Hepatocyte (in vitro differentiated cells): ENCODE data around the gene TMEM218. TPM values are rescaled to one million over a fixed set of nuclear protein-coding genes. Genes with fewer than 3 reads are reported as not detected.

Experiments used
- DNase-seq: peaks from one replicate; pipeline ENCODE4 v3.0.0-alpha.2; 2016; ENCODE audit warnings: low spot score
- H2AFZ ChIP-seq: fragments of 200-600 bp; sonication (generic); 2 replicates; pipeline ENCODE4 v1.6.0; 2016; ENCODE audit warnings: antibody characterized with exemption, mild to moderate bottlenecking
- H3K27ac ChIP-seq: fragments of 200-600 bp; sonication (generic); 2 replicates; pipeline ENCODE4 v1.5.1; 2016; ENCODE audit warnings: mild to moderate bottlenecking
- H3K27me3 ChIP-seq: fragments of 200-600 bp; sonication (generic); 2 replicates; pipeline ENCODE4 v1.6.1; 2016
- H3K36me3 ChIP-seq: fragments of 200-600 bp; sonication (generic); replicated peaks from 2 replicates; pipeline ENCODE4 v1.5.1; 2016; ENCODE audit warnings: low read depth; ENCODE audit not compliant: insufficient read depth
- H3K4me1 ChIP-seq: fragments of 200-600 bp; sonication (generic); 2 replicates; pipeline ENCODE4 v1.5.1; 2016; ENCODE audit warnings: mild to moderate bottlenecking, moderate library complexity; ENCODE audit not compliant: insufficient read depth
- H3K4me2 ChIP-seq: fragments of 200-600 bp; sonication (generic); 2 replicates; pipeline ENCODE4 v1.6.0; 2016
- H3K4me3 ChIP-seq: fragments of 200-600 bp; sonication (generic); 2 replicates; pipeline ENCODE4 v1.5.1; 2016; ENCODE audit warnings: mild to moderate bottlenecking
- H3K79me2 ChIP-seq: fragments of 200-600 bp; sonication (generic); 2 replicates; pipeline ENCODE4 v1.6.0; 2017; ENCODE audit warnings: mild to moderate bottlenecking
- H3K9me2 ChIP-seq: fragments of 200-600 bp; sonication (generic); replicated peaks from 2 replicates; pipeline ENCODE4 v1.6.0; 2017; ENCODE audit warnings: mild to moderate bottlenecking; ENCODE audit not compliant: insufficient read depth
- H3K9me3 ChIP-seq: fragments of 200-600 bp; sonication (generic); 2 replicates; pipeline ENCODE4 v1.5.1; 2016; ENCODE audit warnings: low read depth, mild to moderate bottlenecking
- H4K20me1 ChIP-seq: fragments of 200-600 bp; sonication (generic); 2 replicates; pipeline ENCODE4 v1.6.0; 2016; ENCODE audit warnings: mild to moderate bottlenecking; ENCODE audit not compliant: insufficient read depth, poor library complexity, severe bottlenecking
- EZH2 ChIP-seq: fragments of 200-600 bp; sonication (generic); IDR thresholded peaks from 2 replicates; pipeline ENCODE4 v1.6.1; 2016; ENCODE audit warnings: antibody characterized with exemption, mild to moderate bottlenecking, borderline replicate concordance
- EZH2phosphoT487 ChIP-seq: fragments of 200-600 bp; sonication (generic); IDR thresholded peaks from one replicate; pipeline ENCODE4 v1.6.1; 2018; ENCODE audit warnings: antibody characterized with exemption, mild to moderate bottlenecking, low read depth, moderate library complexity; ENCODE audit not compliant: unreplicated experiment, severe bottlenecking
- WGBS: methylation state at CpG from one replicate; pipeline ENCODE4 v1.1.6; 2016; ENCODE audit warnings: low lambda C conversion rate; ENCODE audit errors: missing lambda C conversion rate; 5-methylcytosine and 5-hydroxymethylcytosine counted together
- polyA plus RNA-seq: library from polyadenylated mRNA; unstranded; fragments of >200 nt; fragmentation: Nextera tagmentation; extraction: Ambion mirVana; gene quantifications from 2 replicates; pipeline ENCODE4 v1.2.1, GENCODE V29; 2016
- total RNA-seq: library from RNA; depleted of rRNA; stranded (reverse); fragments of >200 nt; gene quantifications from 2 replicates; pipeline ENCODE4 v1.2.3, GENCODE V29; 2014
- TF ChIP-seq, protein P1 (sequence below): fragments of 200-600 bp; sonication (generic); IDR thresholded peaks from 2 replicates; pipeline ENCODE4 v1.5.1; 2016; ENCODE audit warnings: antibody characterized with exemption, mild to moderate bottlenecking; ENCODE audit not compliant: poor library complexity

TMEM218 gene
- total and polyA plus RNA-seq, 2 experiments from 2014 or later, result 20.6 to 20.7 TPM

DNA sequence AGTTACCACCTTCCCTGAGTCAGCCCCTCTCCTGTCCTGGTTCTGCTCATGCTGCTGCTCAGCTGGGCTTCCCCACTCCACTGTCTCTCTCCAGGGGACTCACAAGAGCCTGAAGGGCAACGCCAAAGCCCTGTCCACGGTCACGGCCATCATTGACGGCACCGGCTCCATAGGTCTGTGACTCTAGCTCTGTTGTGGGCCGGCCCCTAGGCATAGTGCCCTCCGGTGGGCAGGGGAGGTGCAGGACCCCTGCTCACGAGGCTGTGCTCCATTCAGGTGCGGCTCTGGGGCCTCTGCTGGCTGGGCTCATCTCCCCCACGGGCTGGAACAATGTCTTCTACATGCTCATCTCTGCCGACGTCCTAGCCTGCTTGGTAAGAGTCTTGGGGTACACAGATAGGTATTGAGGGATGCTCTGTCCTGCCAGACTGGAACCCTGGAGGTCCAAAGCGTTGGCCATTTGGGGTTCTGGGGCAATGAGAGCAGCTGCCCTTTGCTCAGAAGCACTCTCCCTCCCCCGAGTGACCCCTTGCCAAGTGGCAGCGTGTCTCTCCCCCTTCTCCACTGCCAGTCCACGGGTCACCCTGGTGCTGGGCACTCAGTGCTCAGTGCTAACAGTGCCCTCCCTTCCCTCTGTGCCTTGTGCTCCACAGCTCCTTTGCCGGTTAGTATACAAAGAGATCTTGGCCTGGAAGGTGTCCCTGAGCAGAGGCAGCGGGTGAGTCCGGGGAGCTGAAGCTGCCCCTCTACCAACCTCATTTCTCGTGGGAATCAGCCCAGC is 25.9 kb downstream of the TMEM218 start:
- no peak overlapping the region for H2AFZ ChIP-seq
- no peaks in the 10 kb centered on the region for H3K27me3 ChIP-seq
- no peaks in the 10 kb centered on the region for H4K20me1 ChIP-seq
- no peaks in the 10 kb centered on the region for H3K4me1 ChIP-seq
- no peaks in the 10 kb centered on the region for H3K36me3 ChIP-seq
- no peak overlapping the region for H3K4me2 ChIP-seq
- no peak for DNase-seq
- H3K27ac ChIP-seq, result no peak overlapping the region
- WGBS, result 91% methylated on average over 20 of the region's 20 CpGs
- no peaks in the 10 kb centered on the region for H3K79me2 ChIP-seq
- H3K4me3 ChIP-seq, result no peak overlapping the region
- H3K9me3 ChIP-seq, result no peaks in the 10 kb centered on the region
- TF ChIP-seq, protein P1, sequence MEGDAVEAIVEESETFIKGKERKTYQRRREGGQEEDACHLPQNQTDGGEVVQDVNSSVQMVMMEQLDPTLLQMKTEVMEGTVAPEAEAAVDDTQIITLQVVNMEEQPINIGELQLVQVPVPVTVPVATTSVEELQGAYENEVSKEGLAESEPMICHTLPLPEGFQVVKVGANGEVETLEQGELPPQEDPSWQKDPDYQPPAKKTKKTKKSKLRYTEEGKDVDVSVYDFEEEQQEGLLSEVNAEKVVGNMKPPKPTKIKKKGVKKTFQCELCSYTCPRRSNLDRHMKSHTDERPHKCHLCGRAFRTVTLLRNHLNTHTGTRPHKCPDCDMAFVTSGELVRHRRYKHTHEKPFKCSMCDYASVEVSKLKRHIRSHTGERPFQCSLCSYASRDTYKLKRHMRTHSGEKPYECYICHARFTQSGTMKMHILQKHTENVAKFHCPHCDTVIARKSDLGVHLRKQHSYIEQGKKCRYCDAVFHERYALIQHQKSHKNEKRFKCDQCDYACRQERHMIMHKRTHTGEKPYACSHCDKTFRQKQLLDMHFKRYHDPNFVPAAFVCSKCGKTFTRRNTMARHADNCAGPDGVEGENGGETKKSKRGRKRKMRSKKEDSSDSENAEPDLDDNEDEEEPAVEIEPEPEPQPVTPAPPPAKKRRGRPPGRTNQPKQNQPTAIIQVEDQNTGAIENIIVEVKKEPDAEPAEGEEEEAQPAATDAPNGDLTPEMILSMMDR, result no peak
- TF ChIP-seq EZH2, result no peak
- TF ChIP-seq EZH2phosphoT487, result no peak
- H3K9me2 ChIP-seq, result no peaks in the 10 kb centered on the region

DNA sequence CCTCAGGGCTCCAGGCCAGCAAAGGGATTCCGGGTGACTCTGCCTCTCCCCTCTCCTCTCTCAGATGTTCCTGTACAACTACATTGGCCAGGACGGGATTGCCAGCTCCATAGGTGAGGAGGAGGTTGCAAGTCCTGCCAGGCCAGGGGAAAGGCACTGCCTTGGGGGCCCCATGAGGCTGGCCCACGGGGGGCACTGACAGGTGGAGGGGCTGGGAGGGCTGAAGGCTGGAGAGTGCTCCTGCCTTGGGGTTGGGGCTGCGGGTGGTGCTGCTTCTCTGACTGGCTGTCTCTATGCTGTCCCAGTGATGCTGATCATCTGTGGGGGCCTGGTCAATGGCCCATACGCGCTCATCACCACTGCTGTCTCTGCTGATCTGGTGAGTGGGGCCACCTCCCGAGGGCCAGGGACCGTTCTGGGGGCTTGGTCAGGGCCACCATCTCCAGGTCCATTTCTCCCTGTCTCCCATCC is 26.6 kb downstream of the TMEM218 start:
- Histone ChIP-seq H3K27me3 (no peaks in the 10 kb centered on the region), H3K36me3 (no peaks in the 10 kb centered on the region), H3K4me3 (no peak overlapping the region), H3K4me2 (no peak overlapping the region), H3K9me3 (no peaks in the 10 kb centered on the region), H3K9me2 (no peaks in the 10 kb centered on the region), H3K4me1 (no peaks in the 10 kb centered on the region), H3K27ac (no peak overlapping the region), H2AFZ (no peak overlapping the region), H3K79me2 (no peaks in the 10 kb centered on the region), H4K20me1 (no peaks in the 10 kb centered on the region)
- TF ChIP-seq, protein P1, result no peak
- no peak for TF ChIP-seq EZH2
- TF ChIP-seq EZH2phosphoT487, result no peak
- DNase-seq, result no peak
- WGBS, result 96% methylated on average over 6 of the region's 8 CpGs

DNA sequence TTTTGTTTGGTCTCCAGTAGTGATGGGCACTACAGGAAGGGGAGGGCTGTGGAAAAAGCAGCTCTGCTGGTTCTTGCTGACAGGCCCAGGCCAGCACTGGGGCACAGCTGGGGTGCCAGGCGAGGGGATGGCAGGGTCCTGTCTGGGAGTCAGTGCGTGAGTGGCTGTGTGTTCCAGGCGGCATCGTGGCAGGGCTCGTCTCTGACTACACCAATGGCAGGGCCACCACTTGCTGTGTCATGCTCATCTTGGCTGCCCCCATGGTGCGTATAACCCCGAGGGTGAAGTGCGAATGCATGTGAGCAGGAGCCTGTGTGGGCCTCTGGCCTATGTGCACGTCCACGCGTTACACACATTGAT is 27.4 kb downstream of the TMEM218 start:
- Histone ChIP-seq H3K4me1 (no peaks in the 10 kb centered on the region), H3K9me2 (no peaks in the 10 kb centered on the region), H3K36me3 (no peaks in the 10 kb centered on the region), H3K4me3 (no peak overlapping the region), H2AFZ (no peak overlapping the region), H3K79me2 (no peaks in the 10 kb centered on the region), H3K27ac (no peak overlapping the region), H3K4me2 (no peak overlapping the region), H3K27me3 (no peaks in the 10 kb centered on the region), H3K9me3 (no peaks in the 10 kb centered on the region), H4K20me1 (no peaks in the 10 kb centered on the region)
- TF ChIP-seq EZH2, result no peak
- TF ChIP-seq, protein P1, result no peak
- no peak for TF ChIP-seq EZH2phosphoT487
- no peak for DNase-seq
- 95% methylated on average over 11 of the region's 11 CpGs for WGBS
